HG03354 (cell line): ENCODE measurements around the gene RAET1L.
"Not testable (repeated sequence)": the region's sequence is repeated elsewhere in the genome, so short reads cannot be mapped to it uniquely, and the experiment has no call there.

Source experiments
- ATAC-seq: cut with Tn5 transposase; IDR thresholded peaks from one replicate; pipeline ENCODE4 v1.9.1; 2021; ENCODE audit warnings: mild to moderate bottlenecking; ENCODE audit not compliant: unreplicated experiment, poor library complexity, severe bottlenecking

RAET1L gene

GRCh38 chr6:149968909-149969308 lies 56.4 kb downstream of the RAET1L start:
- not testable (repeated sequence) for ATAC-seq
